ENCODE results near the gene ALG2. TPM values are rescaled to one million over a fixed set of nuclear protein-coding genes. Genes with fewer than 3 reads are reported as not detected.
A peak's percentile ranks its signal among the peaks of the same experiment; 100 is the strongest.

The ALG2 gene
- total RNA-seq, 4 donors from 2014 or later, result 23.8 to 31.1 (median 28.1) TPM

DNA sequence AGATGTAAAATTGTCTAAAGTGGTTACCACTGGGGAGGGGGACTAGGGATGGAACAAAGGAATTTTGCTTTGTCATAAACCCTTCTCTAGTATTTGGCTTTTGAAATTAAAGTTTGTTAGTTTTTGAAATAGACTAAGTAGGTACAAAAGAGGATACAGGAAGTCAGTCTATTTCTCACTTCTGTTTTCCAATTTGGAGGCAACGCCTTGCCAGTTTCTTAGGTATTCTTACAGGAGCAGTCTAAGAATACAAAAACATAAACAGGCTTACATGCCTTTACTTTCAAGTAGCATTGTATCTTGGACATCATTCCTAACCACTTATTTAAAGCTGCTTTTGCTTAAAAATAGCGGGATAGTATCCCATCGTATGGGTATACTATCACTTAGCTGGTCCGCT lies 34.4 kb downstream of the ALG2 start:
- 77 to 88% methylated on average over 4 of the region's 4 CpGs for WGBS, 2 donors
- no peak for TF ChIP-seq POLR2A (IDR thresholded peaks at IDR 0.05)
- TF ChIP-seq CTCF (IDR thresholded peaks at IDR 0.05), result no peak
- no peak for DNase-seq (ENCODE audit: low spot score in 2 of 2)
- intact Hi-C loops (cut with DNase I; ENCODE audit: low total_unique reads), result loop anchor here (10.0 kb wide), 1 partner anchor 1247 kb away; no protein-coding TSS in a partner anchor
- H3K4me3 ChIP-seq (ENCODE audit: low read depth, poor library complexity, severe bottlenecking), result no peak overlapping the region

DNA sequence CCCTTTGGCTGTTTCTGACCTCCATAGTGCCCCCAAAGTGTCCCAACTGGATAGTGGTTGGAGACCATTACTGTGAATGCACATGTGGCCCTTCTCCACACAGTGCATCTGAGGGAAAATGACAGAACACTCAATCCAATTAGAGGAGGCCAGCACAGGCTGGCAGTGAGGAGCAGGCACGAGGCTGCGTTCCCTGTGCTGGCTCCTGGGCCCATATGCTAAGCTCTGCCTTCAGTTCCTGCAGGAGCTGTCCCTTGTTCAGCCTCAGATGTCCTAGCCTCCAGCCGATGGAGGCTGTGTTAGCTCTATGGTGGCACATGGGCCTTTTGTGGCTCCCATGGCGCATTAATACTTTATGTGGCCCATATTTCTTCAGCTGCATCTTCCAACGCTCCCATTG lies 35.8 kb downstream of the ALG2 start:
- WGBS, 2 donors, result 81 to 91% methylated on average over 5 of the region's 5 CpGs
- peak in 1 of 2 donors; percentile 48 for DNase-seq (ENCODE audit: low spot score in 2 of 2)
- intact Hi-C loops (cut with DNase I; ENCODE audit: low total_unique reads), result loop anchor here (10.0 kb wide), 1 partner anchor 1249 kb away; no protein-coding TSS in a partner anchor
- H3K4me3 ChIP-seq (ENCODE audit: low read depth, poor library complexity, severe bottlenecking), result no peak overlapping the region
- TF ChIP-seq POLR2A (IDR thresholded peaks at IDR 0.05), result no peak
- TF ChIP-seq CTCF (IDR thresholded peaks at IDR 0.05), result no peak

GRCh38 chr9:99185348-99185632 lies 36.5 kb downstream of the ALG2 start:
- H3K4me3 ChIP-seq (ENCODE audit: low read depth, poor library complexity, severe bottlenecking), result no peak overlapping the region
- WGBS, 2 donors, result 80 to 84% methylated on average over 4 to 5 of the region's 5 CpGs
- no peak for DNase-seq (ENCODE audit: low spot score in 2 of 2)
- no peak for TF ChIP-seq POLR2A (IDR thresholded peaks at IDR 0.05)
- TF ChIP-seq CTCF (IDR thresholded peaks at IDR 0.05), result no peak
- intact Hi-C loops (cut with DNase I; ENCODE audit: low total_unique reads), result loop anchor here (10.0 kb wide), 1 partner anchor 1250 kb away; no protein-coding TSS in a partner anchor

DNA sequence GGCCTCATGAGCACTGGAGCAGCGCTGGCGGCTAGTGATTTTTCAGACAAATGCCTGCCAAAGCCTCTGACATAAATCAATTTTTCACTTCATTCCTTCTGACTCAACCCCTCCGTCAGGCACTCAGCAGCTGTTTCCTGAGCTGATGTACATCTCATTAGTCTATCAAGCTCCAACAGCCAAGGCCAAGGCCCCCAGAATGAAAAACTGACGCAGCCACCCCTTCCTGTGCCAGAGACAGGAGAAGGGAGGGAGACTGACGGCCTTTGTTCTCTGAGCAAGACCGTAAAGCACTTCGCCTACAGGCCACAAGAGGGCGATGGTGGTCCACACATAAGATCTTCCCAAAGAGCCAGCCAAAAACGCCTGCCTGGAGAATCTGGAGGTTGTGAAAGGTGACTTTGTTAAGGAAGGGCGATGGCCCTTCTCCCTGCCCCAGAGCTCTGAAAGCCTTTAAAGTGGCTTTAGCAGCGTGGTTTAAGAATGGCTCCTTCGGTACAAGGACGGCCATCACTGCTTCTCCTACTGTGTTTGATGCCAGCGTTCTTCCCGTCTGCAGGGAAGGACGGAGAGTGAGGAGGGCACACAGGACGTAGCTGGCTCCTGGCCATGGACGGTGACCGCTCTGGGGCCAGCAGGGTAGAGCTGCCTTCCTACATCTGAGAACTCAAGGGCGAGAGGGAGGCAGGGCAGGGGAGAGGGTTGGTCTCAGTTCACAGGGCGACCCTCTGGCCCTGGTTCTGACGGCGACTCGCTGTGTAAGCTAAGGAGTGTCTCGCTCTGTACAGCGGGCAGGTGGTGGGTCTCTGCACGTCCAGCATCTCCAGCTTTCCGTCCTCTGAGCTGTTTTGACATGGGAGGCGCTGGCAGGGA lies 37.0 kb downstream of the ALG2 start:
- intact Hi-C loops (cut with DNase I; ENCODE audit: low total_unique reads), result loop anchor here (10.0 kb wide), 1 partner anchor 1250 kb away; no protein-coding TSS in a partner anchor
- WGBS, 2 donors, result 32 to 34% methylated on average over 29 of the region's 29 CpGs
- H3K4me3 ChIP-seq (ENCODE audit: low read depth, poor library complexity, severe bottlenecking), result no peak overlapping the region
- TF ChIP-seq POLR2A (IDR thresholded peaks at IDR 0.05) (no peak), CTCF (IDR thresholded peaks at IDR 0.05) (peak in 1 of 3 donors; percentile 78)
- peak; percentile 91 to 97 for DNase-seq (ENCODE audit: low spot score in 2 of 2)

DNA sequence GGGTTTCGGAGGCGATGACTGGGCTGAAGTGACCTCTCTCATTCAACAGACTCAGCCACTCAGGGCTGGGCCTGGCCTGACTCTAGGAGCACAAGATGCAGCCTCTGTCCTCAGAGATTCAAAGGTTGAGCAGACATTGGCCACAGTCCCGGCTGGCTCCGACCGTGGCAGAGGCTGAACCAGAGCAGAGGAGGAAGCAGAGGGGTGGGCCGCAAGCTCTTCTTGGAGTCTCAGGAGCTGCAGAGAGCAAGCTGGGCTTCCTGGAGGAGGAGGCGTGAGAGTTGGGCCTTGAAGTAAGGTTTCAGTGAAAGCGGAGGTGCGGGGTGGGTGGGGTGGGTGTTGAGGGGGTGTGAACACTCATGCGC lies 37.6 kb downstream of the ALG2 start:
- WGBS, 2 donors, result 45 to 50% methylated on average over 8 to 10 of the region's 10 CpGs
- TF ChIP-seq POLR2A (IDR thresholded peaks at IDR 0.05) (no peak), CTCF (IDR thresholded peaks at IDR 0.05) (no peak)

More for the DNA sequence above, 37.6 kb downstream of the ALG2 start:
- peak in 1 of 2 donors; percentile 23 for DNase-seq (ENCODE audit: low spot score in 2 of 2)
- H3K4me3 ChIP-seq (ENCODE audit: low read depth, poor library complexity, severe bottlenecking), result no peak overlapping the region
- intact Hi-C loops (cut with DNase I; ENCODE audit: low total_unique reads), result loop anchor here (10.0 kb wide), 1 partner anchor 1251 kb away; no protein-coding TSS in a partner anchor
